Measurements from ENCODE around the gene TCF23.
"Not testable (repeated sequence)": the region's sequence is repeated elsewhere in the genome, so short reads cannot be mapped to it uniquely, and the experiment has no call there.

Gene TCF23

DNA sequence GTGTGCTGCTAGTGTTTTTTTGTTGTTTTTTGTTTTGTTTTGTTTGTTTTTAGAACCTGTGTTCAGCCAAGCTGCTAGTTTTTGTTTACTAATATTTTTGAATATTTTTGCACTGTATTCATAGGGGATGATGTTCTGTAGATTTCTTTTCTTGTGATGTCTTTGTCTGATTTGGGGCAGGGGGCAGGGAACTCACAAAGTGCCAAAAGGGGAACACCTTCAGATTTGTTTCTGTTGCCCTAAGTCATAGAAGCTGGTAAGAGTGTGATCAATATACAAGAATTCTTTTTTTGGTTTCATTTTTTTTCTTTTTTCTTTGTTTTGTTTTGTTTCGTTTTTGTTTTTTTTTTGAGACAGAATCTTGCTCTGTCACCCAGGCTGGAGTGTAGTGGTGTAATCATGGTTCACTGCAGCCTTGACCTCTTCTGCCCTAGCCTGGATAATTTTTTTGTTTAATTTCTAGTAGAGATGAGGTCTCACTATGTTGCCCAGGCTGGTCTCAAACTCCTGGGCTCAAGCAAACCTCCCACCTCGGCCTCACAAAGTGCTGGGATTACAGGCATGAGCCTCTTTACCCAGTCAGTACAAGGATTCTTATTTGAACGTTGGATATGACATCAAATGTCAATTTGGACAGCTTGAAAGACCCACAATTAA, 30.7 kb downstream of the TCF23 start:
- no peak overlapping the region for H3K9ac ChIP-seq (ENCODE audit: low read depth, low read length)
- no peaks in the 10 kb centered on the region for H3K4me1 ChIP-seq (ENCODE audit: insufficient read depth, low read length)
- no peaks in the 10 kb centered on the region for H3K36me3 ChIP-seq (ENCODE audit: insufficient read depth, low read length)
- H3K9me3 ChIP-seq (ENCODE audit: control insufficient read depth, insufficient read depth, low read length): no peaks in the 10 kb centered on the region

DNA sequence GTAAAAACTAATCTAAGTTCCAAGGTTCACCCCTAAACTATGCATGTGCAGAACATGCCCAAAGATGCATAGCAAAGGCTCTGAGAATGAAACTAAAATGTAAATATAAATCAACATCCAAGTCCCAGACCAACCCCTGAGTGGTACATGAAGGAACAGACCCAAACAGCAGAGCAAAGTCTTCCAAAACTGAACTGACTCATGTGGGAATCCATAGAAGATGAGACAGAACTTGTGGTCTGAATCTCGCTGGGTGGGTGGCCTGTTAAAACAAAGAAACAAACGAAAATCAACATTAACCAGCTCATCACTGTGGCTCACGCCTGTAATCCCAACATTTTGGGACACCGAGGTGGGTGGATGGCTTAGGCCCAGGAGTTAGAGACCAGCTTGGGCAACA, 33.5 kb downstream of the TCF23 start:
- no peaks in the 10 kb centered on the region for H3K36me3 ChIP-seq (ENCODE audit: insufficient read depth, low read length)
- H3K4me1 ChIP-seq (ENCODE audit: insufficient read depth, low read length): no peaks in the 10 kb centered on the region
- H3K9me3 ChIP-seq (ENCODE audit: control insufficient read depth, insufficient read depth, low read length): no peaks in the 10 kb centered on the region
- H3K9ac ChIP-seq (ENCODE audit: low read depth, low read length): no peak overlapping the region

DNA sequence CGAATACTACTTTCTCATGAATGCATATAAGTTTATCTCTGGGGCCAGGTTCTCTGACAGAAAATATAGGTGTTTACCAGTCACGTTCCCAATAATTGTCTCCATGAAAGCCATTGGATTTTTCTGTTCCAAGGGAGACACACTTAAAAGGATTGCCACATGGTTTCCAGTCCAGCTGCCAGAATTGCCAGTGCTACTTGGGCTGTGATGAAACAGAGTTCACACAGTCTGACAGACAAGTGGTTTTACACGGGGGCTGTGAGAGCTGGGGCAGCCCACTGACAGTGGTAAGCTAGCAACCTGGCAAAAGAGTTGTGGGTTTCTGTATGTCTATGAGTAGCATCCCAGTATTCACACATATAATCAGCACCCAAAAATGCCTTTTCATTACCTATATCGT, 35.3 kb downstream of the TCF23 start:
- Histone ChIP-seq H3K9me3 (ENCODE audit: control insufficient read depth, insufficient read depth, low read length) (no peaks in the 10 kb centered on the region), H3K36me3 (ENCODE audit: insufficient read depth, low read length) (no peaks in the 10 kb centered on the region), H3K9ac (ENCODE audit: low read depth, low read length) (no peak overlapping the region), H3K4me1 (ENCODE audit: insufficient read depth, low read length) (no peaks in the 10 kb centered on the region)

DNA sequence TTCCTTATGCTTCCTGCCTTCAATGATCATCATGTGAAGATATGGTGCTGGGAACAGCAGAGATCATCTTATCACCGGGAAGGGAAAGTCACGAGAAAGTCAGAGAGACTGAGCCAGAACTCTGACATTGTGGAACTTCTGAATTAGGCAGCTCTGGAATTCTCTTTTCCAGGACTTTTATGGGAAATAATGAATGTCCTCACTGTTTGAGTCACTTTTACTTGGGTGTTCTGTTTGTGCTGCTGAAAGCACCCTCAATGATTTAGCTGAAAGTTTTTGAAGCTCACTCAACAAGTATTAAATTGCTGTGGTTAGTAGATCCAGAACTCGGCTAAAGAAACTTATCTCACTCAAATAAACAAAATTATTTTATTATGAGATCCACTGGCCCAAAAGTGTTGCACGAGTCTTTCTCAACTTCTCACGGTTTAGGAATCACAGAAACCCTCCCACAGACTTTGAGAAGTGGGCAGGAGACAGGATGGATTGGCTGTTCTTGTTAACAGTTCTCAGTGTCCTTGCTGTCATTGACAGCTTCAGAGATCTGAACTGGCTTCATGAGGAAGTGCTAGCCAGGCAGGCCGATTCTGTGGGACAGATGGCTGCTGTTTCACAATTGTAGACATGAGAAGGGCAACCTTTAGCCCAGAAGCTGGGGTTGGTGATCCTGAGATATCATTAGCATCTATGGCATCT, 36.7 kb downstream of the TCF23 start:
- Histone ChIP-seq H3K36me3 (ENCODE audit: insufficient read depth, low read length) (no peaks in the 10 kb centered on the region), H3K9me3 (ENCODE audit: control insufficient read depth, insufficient read depth, low read length) (no peaks in the 10 kb centered on the region), H3K9ac (ENCODE audit: low read depth, low read length) (no peak overlapping the region), H3K4me1 (ENCODE audit: insufficient read depth, low read length) (no peaks in the 10 kb centered on the region)

DNA sequence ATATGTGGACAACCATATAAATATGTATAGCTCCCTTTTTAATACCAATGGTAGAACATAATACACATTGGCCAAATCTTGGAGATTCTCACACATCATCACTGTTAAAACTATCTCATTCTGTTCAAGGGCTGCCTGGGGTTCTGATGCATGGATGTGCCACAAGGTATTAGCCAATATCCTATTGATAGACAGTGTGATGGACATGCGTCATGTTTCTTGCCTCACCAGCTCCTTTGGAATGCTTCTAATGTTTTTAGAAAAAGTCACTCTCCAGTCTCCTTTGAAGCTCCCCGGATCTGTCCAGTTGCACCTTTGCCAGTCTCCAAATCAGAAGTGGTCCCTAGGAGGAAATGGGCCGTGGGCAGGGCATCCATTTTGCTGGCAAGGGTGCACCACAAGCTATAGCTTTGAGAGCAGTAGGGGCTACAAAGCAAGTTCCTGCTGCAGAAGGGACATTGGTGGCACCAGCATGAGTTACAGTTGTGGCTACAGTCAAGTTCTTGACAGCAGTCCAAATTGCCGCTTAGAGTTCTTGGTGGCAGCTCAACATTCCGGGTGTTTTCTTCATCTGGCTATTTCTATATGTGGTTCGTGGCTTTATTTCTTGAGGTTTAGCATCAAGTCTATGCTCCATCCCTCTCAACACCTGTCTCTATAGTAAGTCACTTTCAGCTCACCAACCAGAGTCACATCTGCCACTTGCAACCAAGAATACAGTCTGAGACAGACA, 38.0 kb downstream of the TCF23 start:
- H3K9ac ChIP-seq (ENCODE audit: low read depth, low read length): no peak overlapping the region
- no peaks in the 10 kb centered on the region for H3K4me1 ChIP-seq (ENCODE audit: insufficient read depth, low read length)
- H3K9me3 ChIP-seq (ENCODE audit: control insufficient read depth, insufficient read depth, low read length): no peaks in the 10 kb centered on the region
- no peaks in the 10 kb centered on the region for H3K36me3 ChIP-seq (ENCODE audit: insufficient read depth, low read length)

DNA sequence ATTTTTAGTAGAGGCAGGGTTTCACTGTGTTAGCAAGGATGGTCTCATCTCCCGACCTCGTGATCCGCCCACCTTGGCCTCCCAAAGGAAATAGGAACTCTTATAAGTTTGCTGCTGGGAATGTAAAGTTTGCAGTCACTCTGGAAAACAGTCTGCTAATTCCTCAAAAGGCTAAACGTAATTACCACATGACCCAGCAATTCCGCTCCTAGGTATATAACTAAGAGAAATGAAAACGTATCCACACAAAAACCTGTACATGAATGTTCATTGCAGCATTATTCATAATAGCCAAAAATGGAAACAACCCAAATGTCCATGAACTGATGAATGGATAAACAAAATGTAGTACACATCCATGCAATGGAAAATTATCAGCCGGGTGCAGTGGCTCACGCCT, 41.2 kb downstream of the TCF23 start:
- Histone ChIP-seq H3K9ac (ENCODE audit: low read depth, low read length) (no peak overlapping the region), H3K36me3 (ENCODE audit: insufficient read depth, low read length) (no peaks in the 10 kb centered on the region), H3K9me3 (ENCODE audit: control insufficient read depth, insufficient read depth, low read length) (no peaks in the 10 kb centered on the region), H3K4me1 (ENCODE audit: insufficient read depth, low read length) (no peaks in the 10 kb centered on the region)

DNA sequence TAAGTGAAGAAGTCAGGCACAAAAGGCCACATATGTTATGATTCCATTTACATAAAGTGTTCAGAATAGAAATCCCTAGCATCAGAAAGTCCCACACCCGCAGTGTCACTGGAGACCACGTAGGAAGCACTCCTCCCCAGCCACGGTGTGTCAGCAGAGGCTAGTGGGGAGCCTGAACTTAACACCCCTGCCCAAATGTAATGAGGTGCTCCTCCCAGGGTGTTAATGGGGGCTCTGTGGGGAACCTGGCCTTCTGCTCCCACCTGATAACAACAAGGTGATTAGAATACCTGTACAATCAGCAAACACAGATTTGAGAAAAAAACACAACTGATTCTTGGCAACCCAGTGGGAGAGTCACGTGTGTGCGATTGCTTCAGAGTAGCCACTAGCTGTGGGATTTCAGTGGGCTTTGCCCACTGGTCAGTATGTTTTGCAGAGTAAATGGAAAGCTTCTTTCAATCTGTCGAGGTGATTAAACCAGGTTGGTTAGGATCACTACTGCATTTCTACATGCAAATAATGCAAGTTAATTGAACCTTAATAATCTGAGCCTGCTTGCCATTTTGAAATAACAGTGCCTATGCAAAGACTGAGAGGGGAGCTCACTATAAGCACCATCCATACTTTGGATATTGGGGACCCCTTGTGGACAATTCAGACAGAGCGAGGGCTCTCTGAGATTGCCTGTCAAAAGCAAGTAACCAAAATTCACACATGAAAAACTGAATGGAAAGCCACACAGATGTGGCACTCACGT, 42.4 kb downstream of the TCF23 start:
- H3K4me1 ChIP-seq (ENCODE audit: insufficient read depth, low read length): no peaks in the 10 kb centered on the region
- no peaks in the 10 kb centered on the region for H3K36me3 ChIP-seq (ENCODE audit: insufficient read depth, low read length)
- no peak overlapping the region for H3K9ac ChIP-seq (ENCODE audit: low read depth, low read length)
- no peaks in the 10 kb centered on the region for H3K9me3 ChIP-seq (ENCODE audit: control insufficient read depth, insufficient read depth, low read length)

DNA sequence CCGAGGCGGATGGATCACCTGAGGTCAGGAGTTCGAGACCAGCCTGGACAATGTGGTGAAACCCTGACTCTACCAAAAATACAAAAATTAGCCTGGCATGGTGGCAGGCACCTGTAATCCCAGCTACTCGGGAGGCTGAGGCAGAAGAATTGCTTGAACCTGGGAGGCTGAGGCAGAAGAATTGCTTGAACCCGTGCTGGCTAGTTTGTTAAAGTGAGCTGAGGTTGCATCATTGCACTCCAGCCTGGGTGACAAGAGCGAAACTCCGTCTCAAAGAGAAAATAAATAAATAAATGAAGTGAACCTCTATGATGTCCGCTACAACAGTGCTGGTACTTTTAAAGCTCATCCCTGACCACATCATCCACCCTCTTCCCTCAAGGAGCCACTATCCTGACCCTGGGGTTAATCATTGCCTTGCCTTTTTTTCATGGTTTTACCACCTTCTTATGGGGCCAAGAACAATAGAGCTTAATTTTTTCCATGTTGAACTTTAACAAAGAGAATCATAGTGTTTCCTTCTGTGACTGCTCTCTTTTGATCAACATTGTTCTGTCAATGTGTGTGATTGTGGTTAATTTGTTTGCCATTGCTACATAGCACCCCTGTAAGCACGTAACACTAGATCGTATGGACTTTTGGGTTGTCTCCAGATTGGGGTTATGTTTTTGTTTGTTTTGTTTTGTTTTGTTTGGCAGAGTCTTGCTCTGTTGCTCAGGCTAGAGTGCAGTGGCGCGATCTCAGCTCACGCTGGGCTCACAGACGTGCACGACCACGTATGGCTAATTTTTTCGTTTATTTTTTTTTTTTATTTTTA, 45.9 kb downstream of the TCF23 start:
- Histone ChIP-seq H3K4me1 (ENCODE audit: insufficient read depth, low read length) (no peaks in the 10 kb centered on the region), H3K9me3 (ENCODE audit: control insufficient read depth, insufficient read depth, low read length) (no peaks in the 10 kb centered on the region), H3K36me3 (ENCODE audit: insufficient read depth, low read length) (no peaks in the 10 kb centered on the region), H3K9ac (ENCODE audit: low read depth, low read length) (no peak overlapping the region)

DNA sequence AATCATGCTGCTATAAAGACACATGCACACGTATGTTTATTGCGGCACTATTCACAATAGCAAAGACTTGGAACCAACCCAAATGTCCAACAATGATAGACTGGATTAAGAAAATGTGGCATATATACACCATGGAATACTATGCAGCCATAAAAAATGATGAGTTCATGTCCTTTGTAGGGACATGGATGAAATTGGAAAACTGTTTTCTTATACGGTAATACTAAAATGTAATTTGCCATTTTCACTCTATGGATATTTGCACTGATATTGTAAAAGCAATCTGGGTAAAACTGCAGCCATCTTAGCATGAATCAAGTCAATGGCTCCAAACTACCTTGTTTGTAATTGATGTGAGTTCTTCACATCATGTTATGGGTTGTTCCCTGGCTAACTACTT, 47.0 kb downstream of the TCF23 start:
- not testable (repeated sequence) for H3K9me3 ChIP-seq (ENCODE audit: control insufficient read depth, insufficient read depth, low read length); H3K36me3 ChIP-seq (ENCODE audit: insufficient read depth, low read length); H3K9ac ChIP-seq (ENCODE audit: low read depth, low read length); H3K4me1 ChIP-seq (ENCODE audit: insufficient read depth, low read length)

DNA sequence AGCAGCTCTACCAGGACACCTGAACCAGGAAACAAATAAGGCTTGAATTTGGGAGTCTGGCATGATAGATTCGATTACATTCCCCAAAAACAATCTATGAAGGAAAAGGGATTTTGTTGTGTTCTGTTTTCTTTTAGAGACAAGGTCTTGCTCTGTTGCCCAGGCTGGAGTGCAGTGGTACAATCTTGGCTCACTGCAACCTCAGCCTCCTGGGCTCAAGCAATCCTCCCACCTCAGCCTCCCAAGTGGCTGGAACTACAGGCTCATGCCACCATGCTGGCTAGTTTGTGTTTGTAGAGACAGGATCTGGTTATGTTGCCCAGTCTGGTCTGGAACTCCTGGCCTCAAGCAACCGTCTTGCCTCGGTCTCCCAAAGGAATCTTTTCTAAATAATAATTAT, 49.3 kb downstream of the TCF23 start:
- H3K4me1 ChIP-seq (ENCODE audit: insufficient read depth, low read length); H3K9me3 ChIP-seq (ENCODE audit: control insufficient read depth, insufficient read depth, low read length); H3K36me3 ChIP-seq (ENCODE audit: insufficient read depth, low read length); H3K9ac ChIP-seq (ENCODE audit: low read depth, low read length): not testable (repeated sequence)

DNA sequence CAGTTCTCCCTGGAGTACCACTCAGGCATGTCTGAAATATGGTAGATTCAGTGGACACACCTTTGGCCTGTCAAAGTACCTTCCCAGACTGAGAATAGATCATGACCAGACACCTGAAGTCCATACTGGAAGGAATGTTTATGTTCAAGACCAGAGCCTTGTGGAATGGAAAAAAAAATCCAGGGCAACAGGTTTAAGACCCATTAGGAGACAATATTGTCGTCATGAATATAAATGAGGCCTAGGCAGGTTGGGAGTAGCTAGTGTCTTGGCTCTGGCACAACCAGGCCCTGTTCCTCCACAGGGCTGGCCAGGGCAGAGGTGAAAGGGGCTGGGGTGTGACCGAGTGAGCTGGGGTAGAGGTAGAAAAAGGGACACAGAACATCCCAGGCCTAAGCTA, 49.8 kb downstream of the TCF23 start:
- Histone ChIP-seq H3K4me1 (ENCODE audit: insufficient read depth, low read length) (no peaks in the 10 kb centered on the region), H3K36me3 (ENCODE audit: insufficient read depth, low read length) (peaks cover 1% of the 10 kb centered on the region), H3K9ac (ENCODE audit: low read depth, low read length) (no peak overlapping the region), H3K9me3 (ENCODE audit: control insufficient read depth, insufficient read depth, low read length) (no peaks in the 10 kb centered on the region)

DNA sequence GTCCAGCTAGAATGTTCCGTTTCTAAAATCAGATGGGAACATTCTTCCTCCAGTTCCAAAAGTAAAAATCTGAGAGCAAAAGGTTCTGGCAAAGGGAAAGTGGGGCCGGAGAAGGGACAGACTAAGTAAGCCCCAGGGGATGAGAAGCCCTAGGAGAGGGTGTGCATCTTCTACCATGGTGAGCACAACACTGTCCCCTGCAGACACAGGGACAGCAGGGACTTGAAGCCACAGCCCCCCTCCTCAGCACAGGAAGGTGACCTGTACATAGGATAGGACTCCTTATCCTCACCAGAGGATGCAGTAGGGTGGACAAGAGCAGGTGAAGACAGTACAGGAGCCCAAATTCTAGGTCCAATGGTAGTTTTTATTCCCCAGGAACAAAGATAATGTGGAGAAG, 50.4 kb downstream of the TCF23 start:
- no peak overlapping the region for H3K9ac ChIP-seq (ENCODE audit: low read depth, low read length)
- peaks cover 7% of the 10 kb centered on the region for H3K36me3 ChIP-seq (ENCODE audit: insufficient read depth, low read length)
- H3K9me3 ChIP-seq (ENCODE audit: control insufficient read depth, insufficient read depth, low read length): no peaks in the 10 kb centered on the region
- no peaks in the 10 kb centered on the region for H3K4me1 ChIP-seq (ENCODE audit: insufficient read depth, low read length)

DNA sequence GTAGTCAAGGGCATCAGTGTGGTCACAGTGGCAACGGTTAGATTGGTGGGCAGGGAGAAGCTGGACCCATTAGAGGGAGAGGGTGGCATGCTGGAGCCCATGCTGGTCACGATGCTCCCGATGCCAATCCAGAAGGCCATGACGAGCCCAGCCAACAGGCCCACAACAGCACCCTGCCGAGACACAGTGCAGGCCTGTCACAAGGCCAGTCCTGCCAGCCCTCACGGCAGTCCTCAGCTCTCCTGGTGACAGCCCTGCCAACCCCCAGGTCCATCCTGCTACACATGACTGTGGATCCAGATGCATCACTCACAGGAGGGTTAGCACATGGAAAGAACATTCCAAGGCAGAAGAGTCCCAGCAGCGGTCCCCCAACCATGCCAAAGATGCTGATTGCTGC, 52.9 kb downstream of the TCF23 start:
- Histone ChIP-seq H3K9ac (ENCODE audit: low read depth, low read length) (no peak overlapping the region), H3K36me3 (ENCODE audit: insufficient read depth, low read length) (peaks cover 19% of the 10 kb centered on the region), H3K9me3 (ENCODE audit: control insufficient read depth, insufficient read depth, low read length) (no peaks in the 10 kb centered on the region), H3K4me1 (ENCODE audit: insufficient read depth, low read length) (no peaks in the 10 kb centered on the region)

DNA sequence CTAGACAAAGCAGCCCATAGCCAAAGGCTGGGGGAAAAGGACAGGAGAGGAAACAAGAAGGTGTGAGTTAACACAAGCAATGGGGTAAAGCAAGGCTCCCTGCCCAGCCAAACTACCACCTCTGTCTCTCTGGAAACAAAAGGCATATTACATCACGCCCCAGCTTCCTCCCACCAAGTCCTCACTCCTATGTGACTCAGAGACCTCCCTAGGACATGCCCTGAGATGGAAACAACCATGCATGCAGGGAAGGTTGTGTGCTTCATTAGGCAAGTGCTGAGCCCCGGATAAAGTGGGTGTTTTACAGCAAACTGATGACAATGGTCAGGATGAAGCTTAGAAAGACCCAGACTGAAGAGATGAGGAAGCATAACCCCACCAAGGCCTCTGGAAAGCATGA, 54.0 kb downstream of the TCF23 start:
- Histone ChIP-seq H3K36me3 (ENCODE audit: insufficient read depth, low read length) (peaks cover 28% of the 10 kb centered on the region), H3K4me1 (ENCODE audit: insufficient read depth, low read length) (no peaks in the 10 kb centered on the region), H3K9ac (ENCODE audit: low read depth, low read length) (no peak overlapping the region), H3K9me3 (ENCODE audit: control insufficient read depth, insufficient read depth, low read length) (no peaks in the 10 kb centered on the region)

Measured in ES-I3 (cell line).